Progenitor cell of endocrine pancreas (in vitro differentiated cells): ENCODE measurements around the gene RHCG. TPM values are rescaled to one million over a fixed set of nuclear protein-coding genes. Genes with fewer than 3 reads are reported as not detected.

Experiments used
- DNase-seq: peaks from one replicate; pipeline ENCODE4 v3.0.0; 2021; ENCODE audit warnings: low spot score; ENCODE audit not compliant: unreplicated experiment
- H3K27ac Mint-ChIP-seq: 2 replicates; pipeline ENCODE4 v1.8.0; 2021; ENCODE audit warnings: mild to moderate bottlenecking, moderate library complexity, mixed read lengths
- H3K27me3 Mint-ChIP-seq: 2 replicates; pipeline ENCODE4 v1.8.0; 2021; ENCODE audit warnings: mixed read lengths
- H3K36me3 Mint-ChIP-seq: 2 replicates; pipeline ENCODE4 v1.8.0; 2022; ENCODE audit warnings: mixed read lengths; ENCODE audit not compliant: insufficient read depth
- H3K4me1 Mint-ChIP-seq: 2 replicates; pipeline ENCODE4 v1.8.0; 2021; ENCODE audit warnings: low read depth, mixed read lengths
- H3K4me3 Mint-ChIP-seq: 2 replicates; pipeline ENCODE4 v1.8.0; 2021; ENCODE audit warnings: low read depth, mild to moderate bottlenecking, moderate library complexity, mixed read lengths
- H3K9me3 Mint-ChIP-seq: 2 replicates; pipeline ENCODE4 v1.8.0; 2021; ENCODE audit warnings: low read depth, mixed read lengths
- CTCF ChIP-seq: fragments of 200-600 bp; sonication (generic); IDR thresholded peaks from one replicate; pipeline ENCODE4 v1.5.0; 2021; ENCODE audit warnings: antibody characterized with exemption, mild to moderate bottlenecking; ENCODE audit not compliant: unreplicated experiment
- total RNA-seq: library from RNA; stranded (reverse); gene quantifications from 2 replicates; pipeline ENCODE4 v1.2.1, GENCODE V29; 2021

Gene RHCG
- total RNA-seq, 1 donor from 2014 or later = not detected

GRCh38 chr15:89463113-89463512 is 33.3 kb downstream of the RHCG start:
- Mint-ChIP-seq H3K27me3 (peaks cover 19% of the 10 kb centered on the region), H3K4me3 (no peak overlapping the region)

DNA sequence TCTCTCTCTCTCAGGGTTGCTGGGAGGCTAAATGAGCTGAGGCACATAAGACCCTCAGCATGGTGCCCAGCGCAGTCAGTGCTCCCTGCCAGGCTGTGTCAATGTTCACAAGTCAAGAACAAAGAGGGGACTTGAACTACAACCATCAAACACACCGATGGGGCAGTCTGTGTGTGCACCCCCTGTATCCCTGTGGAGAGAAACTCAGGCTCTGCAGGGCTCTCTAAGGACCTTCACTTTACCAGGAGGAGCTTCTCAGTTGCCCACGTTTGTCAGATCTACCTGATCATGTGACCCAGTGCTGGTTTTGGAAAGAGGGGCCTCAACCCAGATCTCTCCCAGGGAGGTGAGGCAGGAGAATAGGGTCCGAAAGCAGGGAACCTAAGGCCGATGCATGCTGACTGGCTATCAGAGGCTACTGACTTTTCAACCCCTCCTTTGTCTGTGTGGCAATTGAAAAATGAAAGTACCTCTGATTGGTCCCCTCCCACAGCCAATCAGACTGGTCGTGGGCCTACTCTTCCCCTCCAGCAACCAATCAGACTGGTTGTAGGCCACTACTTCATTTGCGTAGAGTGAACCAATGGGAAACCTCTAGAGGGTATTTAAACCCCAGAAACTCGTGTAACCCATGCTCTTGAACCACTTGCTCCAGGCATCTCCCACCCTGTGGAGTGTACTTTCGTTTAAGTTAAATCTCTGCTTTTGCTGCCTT is 34.0 kb downstream of the RHCG start:
- no peaks in the 10 kb centered on the region for H3K36me3 Mint-ChIP-seq
- no peaks in the 10 kb centered on the region for H3K9me3 Mint-ChIP-seq
- TF ChIP-seq CTCF = no peak
- peaks cover 9% of the 10 kb centered on the region for H3K4me1 Mint-ChIP-seq
- no peak overlapping the region for H3K27ac Mint-ChIP-seq
- no peak overlapping the region for H3K4me3 Mint-ChIP-seq
- peaks cover 25% of the 10 kb centered on the region for H3K27me3 Mint-ChIP-seq
- no peak for DNase-seq

More at GRCh38 chr15:89463113-89463512, 33.3 kb downstream of the RHCG start:
- H3K36me3 Mint-ChIP-seq = no peaks in the 10 kb centered on the region
- H3K4me1 Mint-ChIP-seq = peaks cover 9% of the 10 kb centered on the region
- no peak for TF ChIP-seq CTCF
- no peaks in the 10 kb centered on the region for H3K9me3 Mint-ChIP-seq
- no peak for DNase-seq
- H3K27ac Mint-ChIP-seq = no peak overlapping the region

GRCh38 chr15:89461386-89461785 is 35.0 kb downstream of the RHCG start:
- TF ChIP-seq CTCF = no peak
- H3K27ac Mint-ChIP-seq = no peak overlapping the region
- H3K27me3 Mint-ChIP-seq = peaks cover 25% of the 10 kb centered on the region
- H3K4me3 Mint-ChIP-seq = no peak overlapping the region
- no peaks in the 10 kb centered on the region for H3K36me3 Mint-ChIP-seq
- H3K9me3 Mint-ChIP-seq = peaks cover 3% of the 10 kb centered on the region
- DNase-seq = no peak
- peaks cover 9% of the 10 kb centered on the region for H3K4me1 Mint-ChIP-seq

GRCh38 chr15:89460048-89460447 is 36.3 kb downstream of the RHCG start:
- no peaks in the 10 kb centered on the region for H3K36me3 Mint-ChIP-seq
- TF ChIP-seq CTCF = no peak
- H3K4me1 Mint-ChIP-seq = peaks cover 18% of the 10 kb centered on the region
- DNase-seq = no peak
- peaks cover 25% of the 10 kb centered on the region for H3K27me3 Mint-ChIP-seq
- peaks cover 3% of the 10 kb centered on the region for H3K9me3 Mint-ChIP-seq
- H3K4me3 Mint-ChIP-seq = no peak overlapping the region
- H3K27ac Mint-ChIP-seq = no peak overlapping the region

- TF ChIP-seq CTCF = no peak
- Mint-ChIP-seq H3K9me3 (peaks cover 3% of the 10 kb centered on the region), H3K27me3 (peaks cover 19% of the 10 kb centered on the region), H3K4me3 (no peak overlapping the region), H3K27ac (no peak overlapping the region), H3K36me3 (no peaks in the 10 kb centered on the region), H3K4me1 (peaks cover 22% of the 10 kb centered on the region)
- no peak for DNase-seq
These were observed 36.9 kb downstream of the RHCG start for GRCh38 chr15:89459271-89460038.
